Thyroid gland (tissue), 4 donors: ENCODE measurements around the gene NSMCE1.

Experiments
- CTCF ChIP-seq, 6 experiments: fragments of 200-600 bp in 3 of 6; fragments of 450-650 bp in 3 of 6; sonication (generic) in 3 of 6; IDR thresholded peaks; one replicate each; pipeline ENCODE4 v1.5.1; 2016 to 2019; ENCODE audit warnings: antibody characterized with exemption in 6 of 6, mild to moderate bottlenecking in 2 of 6, inconsistent platforms in 1 of 6, moderate library complexity in 1 of 6
- POLR2A ChIP-seq, 2 donors: fragments of 450-650 bp; IDR thresholded peaks; one replicate each; pipeline ENCODE4 v1.6.1; 2017; ENCODE audit warnings: antibody characterized with exemption in 2 of 2, mild to moderate bottlenecking in 2 of 2, moderate library complexity in 1 of 2

- TF ChIP-seq POLR2A (IDR thresholded peaks at IDR 0.05) (no peak), CTCF (IDR thresholded peaks at IDR 0.05) (no peak)
Measured at GRCh38 chr16:27242398-27242797, 26.2 kb downstream of the NSMCE1 start.
